Stimulated activated CD4-positive, alpha-beta T cell treated with anti-CD3 and anti-CD28 coated beads, Interleukin-12 subunit alpha, Interleukin-12 subunit beta, amount 100 ng/mL, for 48 hours (primary cell): ENCODE data around the gene CSF2.
"Not testable (repeated sequence)": the region's sequence is repeated elsewhere in the genome, so short reads cannot be mapped to it uniquely, and the experiment has no call there.

Experiments used
- DNase-seq, 3 donors: peaks; one replicate each; pipeline ENCODE4 v3.0.0-alpha.2; 2020; ENCODE audit warnings: low read depth in 2 of 3, low spot score in 1 of 3

Gene CSF2

DNA sequence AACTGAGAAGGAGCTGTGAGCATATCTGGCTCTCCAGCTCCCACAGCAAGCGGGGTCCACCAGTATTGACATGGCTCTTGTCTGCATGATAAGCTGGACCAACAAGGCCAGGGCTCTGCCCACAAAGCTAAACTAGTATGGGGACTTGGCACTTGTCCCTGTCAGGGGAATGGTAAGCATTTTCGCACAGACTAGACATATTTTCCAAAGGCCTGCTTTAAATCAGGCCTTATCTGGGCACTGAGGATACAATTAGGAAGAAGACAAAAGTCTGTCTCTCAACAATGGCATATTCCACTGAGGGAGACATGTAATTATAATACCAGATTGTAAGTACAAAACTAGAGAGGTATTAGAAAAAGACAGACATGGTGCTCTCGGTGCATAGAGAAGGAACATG lies 32.1 kb downstream of the CSF2 start:
- no peak for DNase-seq

DNA sequence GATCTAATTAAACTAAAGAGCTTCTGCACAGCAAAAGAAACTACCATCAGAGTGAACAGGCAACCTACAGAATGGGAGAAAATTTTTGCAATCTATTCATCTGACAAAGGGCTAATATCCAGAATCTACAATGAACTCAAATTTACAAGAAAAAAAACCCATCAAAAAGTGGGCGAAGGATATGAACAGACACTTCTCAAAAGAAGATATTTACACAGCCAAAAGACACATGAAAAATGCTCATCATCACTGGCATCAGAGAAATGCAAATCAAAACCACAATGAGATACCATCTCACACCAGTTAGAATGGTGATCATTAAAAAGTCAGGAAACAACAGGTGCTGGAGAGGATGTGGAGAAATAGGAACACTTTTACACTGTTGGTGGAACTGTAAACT lies 34.9 kb downstream of the CSF2 start:
- not testable (repeated sequence) for DNase-seq

DNA sequence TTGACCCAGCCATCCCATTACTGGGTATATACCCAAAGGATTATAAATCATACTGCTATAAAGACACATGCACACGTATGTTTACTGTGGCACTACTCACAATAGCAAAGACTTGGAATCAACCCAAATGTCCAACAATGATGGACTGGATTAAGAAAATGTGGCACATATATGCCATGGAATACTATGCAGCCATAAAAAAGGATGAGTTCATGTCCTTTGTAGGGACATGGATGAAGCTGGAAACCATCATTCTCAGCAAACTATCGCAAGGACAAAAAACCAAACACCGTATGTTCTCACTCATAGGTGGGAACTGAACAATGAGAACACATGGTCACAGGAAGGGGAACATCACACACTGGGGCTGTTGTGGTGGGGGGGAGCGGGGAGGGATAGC lies 35.4 kb downstream of the CSF2 start:
- not testable (repeated sequence) for DNase-seq

DNA sequence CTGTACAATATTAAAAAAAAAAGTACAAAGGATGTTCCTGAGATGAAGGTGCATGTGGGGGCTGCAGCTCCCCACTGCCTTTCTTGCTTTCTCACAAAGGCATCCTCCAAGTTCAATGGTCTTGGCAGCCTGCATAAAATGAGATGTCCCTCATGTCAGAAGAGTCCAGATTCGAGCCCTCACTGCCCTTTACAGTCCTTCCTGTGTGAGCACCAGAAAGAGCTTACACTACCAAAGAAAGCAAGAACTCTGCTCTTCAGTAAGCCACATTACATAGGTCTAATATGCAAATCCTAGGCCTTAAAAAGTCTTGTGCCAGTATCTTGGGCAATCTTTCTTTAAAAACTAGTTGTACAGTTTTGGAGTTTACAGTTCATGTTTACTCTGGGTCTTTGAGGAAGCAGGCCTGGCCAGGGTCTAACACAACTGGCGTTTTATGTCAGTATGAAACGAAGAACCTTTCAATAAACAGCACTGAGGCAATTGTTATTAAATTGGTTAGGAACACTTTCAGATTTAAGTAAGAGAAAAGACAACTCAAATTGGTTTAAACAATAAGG lies 36.0 kb downstream of the CSF2 start:
- DNase-seq, result no peak

DNA sequence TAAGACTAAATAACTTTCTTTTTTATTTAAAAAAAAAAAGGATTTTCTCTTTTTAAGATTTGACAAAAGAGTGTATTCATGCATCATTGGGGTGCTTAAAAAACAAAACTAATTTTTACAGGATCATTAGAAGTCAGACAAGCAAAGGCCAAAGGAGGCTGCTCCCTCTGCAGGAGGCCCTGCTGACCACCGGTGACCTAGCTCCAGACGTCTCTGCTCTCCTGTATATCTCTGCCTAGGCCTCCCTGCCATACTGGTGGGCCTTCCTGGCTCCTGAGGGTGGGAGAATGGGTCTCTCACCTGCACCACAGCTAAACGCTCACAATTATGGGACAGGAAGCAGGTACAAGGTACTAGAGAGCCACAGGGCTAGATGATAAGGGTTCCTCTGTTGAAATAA lies 36.6 kb downstream of the CSF2 start:
- no peak for DNase-seq

DNA sequence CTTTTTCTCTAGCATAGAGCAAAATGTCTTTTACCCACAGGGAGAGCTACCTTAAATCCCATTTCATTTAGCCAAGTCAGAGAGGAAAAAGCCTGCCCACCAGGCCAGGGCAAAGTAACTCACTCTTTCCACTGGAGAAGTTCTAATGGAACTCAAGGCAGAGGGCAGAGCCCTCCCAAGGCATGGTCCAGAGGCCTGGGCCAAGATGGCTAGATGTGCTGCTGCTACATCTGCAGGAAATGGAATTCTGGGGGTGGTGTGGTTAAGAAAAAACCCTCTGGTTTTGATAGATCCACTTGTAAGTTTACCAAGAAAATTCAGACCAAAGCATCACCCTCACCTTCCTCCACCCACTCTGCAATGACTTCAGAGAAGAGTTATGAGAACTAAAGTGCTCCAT lies 37.3 kb downstream of the CSF2 start:
- no peak for DNase-seq

DNA sequence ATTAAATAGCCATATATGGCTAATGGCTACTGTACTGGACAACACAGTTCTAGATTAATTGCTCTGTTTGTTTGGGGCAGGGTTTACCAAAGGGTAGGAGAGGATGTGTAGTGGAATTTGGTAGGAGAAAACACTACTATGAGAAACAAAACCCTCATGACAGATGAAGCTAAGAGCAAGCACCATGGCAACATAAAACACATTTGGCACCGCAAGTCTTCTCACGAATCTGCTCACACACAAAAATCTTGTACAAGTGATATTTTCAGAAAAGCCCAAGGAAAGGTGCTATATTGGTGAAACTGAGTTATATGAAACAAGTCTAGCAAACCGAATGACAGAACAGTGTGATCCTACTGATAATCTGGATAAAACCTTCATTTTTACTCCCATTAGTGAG lies 38.5 kb downstream of the CSF2 start:
- no peak for DNase-seq

DNA sequence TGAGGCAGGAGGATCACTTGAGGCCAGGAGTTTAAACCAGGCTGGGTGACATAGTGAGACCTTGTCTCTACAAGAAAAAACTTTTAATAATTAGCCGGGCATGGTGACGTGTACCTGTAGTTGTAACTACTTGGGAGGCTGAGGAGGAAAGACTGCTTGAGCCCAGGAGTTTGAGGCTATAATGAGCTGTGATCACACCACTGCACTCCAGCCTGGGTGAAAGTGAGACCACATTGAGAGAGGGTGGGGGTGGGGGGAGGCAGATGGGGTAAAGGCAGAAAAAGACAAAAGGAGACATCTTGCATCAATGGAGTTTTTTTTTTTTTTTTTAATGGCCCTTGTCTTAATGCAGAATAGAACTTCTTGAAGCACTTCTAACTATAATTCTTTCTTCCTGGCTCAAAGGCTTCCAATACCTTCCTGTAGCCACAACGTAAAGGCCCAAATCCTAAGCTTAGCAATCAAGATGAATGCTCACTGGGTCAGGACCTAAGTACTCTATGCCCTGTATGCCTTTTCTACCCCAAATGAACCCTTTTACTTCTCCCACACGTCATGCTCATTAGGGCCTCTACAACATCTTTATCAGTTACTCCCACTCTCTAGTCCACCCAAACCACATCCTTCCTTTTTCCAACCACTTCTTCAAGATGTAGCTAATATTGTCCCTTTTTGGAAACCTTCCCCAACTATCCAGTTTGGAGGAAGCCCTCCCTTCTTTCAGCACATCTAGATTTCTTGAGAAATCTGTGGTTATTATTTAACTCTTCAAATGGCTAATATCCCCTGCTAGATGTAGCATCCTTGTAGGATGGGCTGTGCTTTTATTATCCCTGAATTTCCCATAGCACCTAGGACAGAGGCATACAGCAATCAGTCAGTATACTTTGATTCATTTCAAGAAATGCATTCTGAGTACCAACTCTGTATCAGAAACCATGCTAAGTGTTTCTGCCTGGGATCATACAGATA lies 40.8 kb downstream of the CSF2 start:
- DNase-seq, result no peak

DNA sequence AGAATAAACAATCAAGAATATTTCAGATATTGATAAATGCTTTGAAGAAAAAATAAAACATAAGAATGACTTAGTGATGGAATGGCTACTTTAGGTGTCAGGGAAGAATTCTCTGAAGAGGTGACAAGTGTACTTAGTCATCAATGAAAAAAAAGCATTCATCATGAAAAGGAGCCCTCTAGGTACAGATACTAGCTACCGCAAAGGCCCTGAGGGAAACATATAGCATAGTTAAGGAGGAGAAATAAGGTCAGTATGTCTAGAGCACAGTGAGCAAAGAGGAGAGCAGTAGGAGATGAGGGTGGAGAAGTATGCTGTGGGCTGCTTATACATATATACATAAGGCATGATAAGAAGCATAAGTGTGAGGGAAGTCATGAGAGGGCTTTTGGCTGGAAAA lies 41.8 kb downstream of the CSF2 start:
- DNase-seq, result no peak

DNA sequence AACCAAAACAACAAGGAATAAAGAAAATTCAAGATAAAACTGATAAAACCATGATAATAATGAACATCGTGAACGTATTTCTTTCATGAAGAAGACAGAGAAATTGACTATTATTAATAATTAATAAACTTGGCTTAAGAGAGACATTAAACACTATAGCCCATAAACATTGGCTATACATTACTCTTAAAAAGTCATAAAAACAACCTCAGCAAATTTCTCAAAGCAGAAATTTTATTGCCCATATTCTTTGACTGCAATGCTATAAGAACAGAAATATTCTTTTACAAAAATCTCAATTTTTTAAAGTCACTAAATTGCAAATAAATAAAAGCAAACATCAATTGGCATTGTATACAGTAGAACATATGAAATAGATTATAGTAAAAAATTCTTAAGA lies 42.5 kb downstream of the CSF2 start:
- no peak for DNase-seq

DNA sequence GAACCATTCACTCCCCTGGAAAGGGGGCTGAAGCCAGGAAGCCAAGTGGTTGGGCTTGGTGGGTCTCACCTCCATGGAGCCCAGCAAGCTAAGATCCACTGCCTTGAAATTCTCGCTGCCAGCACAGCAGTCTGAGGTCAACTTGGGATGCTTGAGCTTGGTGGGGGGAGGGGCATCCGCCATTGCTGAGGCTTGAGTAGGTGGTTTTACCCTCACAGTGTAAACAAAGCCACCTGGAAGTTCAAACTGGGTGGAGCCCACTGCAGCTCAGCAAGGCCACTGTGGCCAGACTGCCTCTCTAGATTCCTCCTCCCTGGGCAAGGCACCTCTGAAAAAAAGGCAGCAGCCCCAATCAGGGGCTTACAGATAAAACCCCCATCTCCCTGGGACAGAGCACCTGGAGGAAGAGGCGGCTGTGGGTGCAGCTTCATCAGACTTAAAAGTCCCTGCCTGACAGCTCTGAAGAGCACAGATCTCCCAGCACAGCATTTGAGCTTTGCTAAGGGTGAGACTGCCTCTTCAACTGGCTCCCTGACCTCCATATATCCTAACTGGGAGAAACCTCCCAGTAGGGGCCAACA lies 43.4 kb downstream of the CSF2 start:
- not testable (repeated sequence) for DNase-seq

DNA sequence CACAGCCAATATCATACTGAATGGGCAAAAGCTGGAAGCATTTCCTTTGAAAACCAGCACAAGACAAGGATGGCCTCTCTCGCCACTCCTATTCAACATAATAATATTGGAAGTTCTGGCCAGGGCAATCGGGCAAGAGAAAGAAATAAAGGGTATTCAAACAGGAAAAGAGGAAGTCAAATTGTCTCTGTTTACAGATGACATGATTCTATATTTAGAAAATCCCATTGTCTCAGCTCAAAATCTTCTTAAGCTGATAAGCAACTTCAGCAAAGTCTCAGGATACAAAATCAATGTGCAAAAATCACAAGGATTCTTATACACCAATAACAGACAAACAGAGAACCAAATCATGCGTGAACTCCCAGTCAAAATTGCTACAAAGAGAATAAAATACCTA lies 47.1 kb downstream of the CSF2 start:
- DNase-seq, result not testable (repeated sequence)

DNA sequence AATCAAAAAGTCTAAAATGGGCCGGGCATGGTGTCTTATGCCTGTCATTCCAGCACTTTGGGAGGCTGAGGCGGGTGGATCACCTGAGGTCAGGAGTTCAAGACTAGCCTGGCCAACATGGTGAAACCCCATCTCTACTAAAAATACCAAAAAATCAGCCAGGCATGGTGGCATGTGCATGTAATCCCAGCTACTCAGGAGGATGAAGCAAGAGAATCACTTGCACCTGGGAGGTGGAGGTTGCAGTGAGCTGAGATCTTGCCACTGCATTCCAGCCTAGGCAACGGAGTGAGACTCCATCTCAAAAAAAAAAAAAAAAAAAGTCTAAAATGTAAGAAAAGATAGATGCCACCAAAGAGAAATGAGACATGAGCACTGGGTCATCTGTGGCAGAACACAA lies 49.4 kb downstream of the CSF2 start:
- not testable (repeated sequence) for DNase-seq

DNA sequence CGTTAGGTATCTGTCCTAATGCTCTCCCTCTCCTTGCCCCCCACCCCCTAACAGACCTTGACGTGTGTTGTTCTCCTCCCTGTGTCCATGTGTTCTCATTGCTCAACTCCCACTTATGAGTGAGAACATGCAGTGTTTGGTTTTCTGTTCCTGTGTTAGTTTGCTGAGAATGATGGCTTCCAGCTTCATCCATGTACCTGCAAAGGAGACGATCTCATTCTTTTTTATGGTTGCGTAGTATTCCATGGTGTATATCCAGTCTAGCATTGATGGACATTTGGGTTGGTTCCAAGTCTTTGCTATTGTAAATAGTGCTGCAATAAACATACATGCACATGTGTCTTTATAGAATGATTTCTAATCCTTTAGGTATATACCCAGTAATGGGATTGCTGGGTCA lies 50.0 kb downstream of the CSF2 start:
- not testable (repeated sequence) for DNase-seq
